HCT116 (cell line): ENCODE results near the gene LEMD1. TPM values are rescaled to one million over a fixed set of nuclear protein-coding genes. Genes with fewer than 3 reads are reported as not detected.

ENCODE experiments used
- ATAC-seq: fragments of 200-7000 bp; cut with Tn5 transposase; 2 replicates; pipeline ENCODE4 v1.9.1; 2020; ENCODE audit warnings: mild to moderate bottlenecking, moderate library complexity
- BruUV-seq: library from RNA; stranded (reverse); fragments of 400-500 nt; replicated peaks from 2 replicates; lab custom pipeline; 2021; lab: Mats Ljungman, UMichigan
- CTCF ChIA-PET: fragments of 300-600 bp; sonication (Branson Sonifier 250); formaldehyde crosslinking; loops from one replicate; lab custom pipeline; 2021; ENCODE audit warnings: antibody characterized with exemption; lab: Charles Lee
- POLR2A ChIA-PET: fragments of 300-600, 350-600 bp; sonication (Branson Sonifier 250); formaldehyde crosslinking; loops from one replicate; lab custom pipeline; 2021; ENCODE audit warnings: antibody characterized with exemption; lab: Charles Lee
- RAD21 ChIA-PET, 2 experiments: fragments of 300-600 bp; sonication (Branson Sonifier 250); formaldehyde crosslinking; loops; one replicate each; lab custom pipeline; 2023; ENCODE audit warnings: low total read pairs in 2 of 2; ENCODE audit not compliant: uncharacterized antibody in 2 of 2, unreplicated experiment in 2 of 2, low non-redundant PET in 1 of 2; lab: Charles Lee
- DNase-seq: peaks from one replicate; pipeline ENCODE4 v3.0.0-alpha.2; 2010; ENCODE audit warnings: low read depth, low spot score
- H2AFZ ChIP-seq: fragments of 200-600 bp; shearing (Covaris generic), sonication (generic); 2 replicates; pipeline ENCODE4 v1.6.1; 2017; ENCODE audit warnings: low read depth, mixed run types, mixed read lengths, antibody characterized with exemption, low read length; ENCODE audit not compliant: poor library complexity, severe bottlenecking
- H3K27ac ChIP-seq: 2 replicates; pipeline ENCODE4 v1.5.1; 2012; ENCODE audit warnings: low read depth, low read length
- H3K27me3 ChIP-seq: fragments of 200-600 bp; sonication (generic); 2 replicates; pipeline ENCODE4 v1.6.1; 2016; ENCODE audit warnings: mixed run types, low read length, mixed read lengths; ENCODE audit not compliant: insufficient read depth
- H3K36me3 ChIP-seq, 2 experiments: fragments of 200-500 bp in 1 of 2; fragments of 200-600 bp in 1 of 2; sonication (Bioruptor generic) in 1 of 2; sonication (generic) in 1 of 2; 2 replicates each; pipeline versions ENCODE4 v1.5.1 to v1.6.1; 2014 to 2016; ENCODE audit warnings: low read length in 2 of 2, inconsistent platforms in 1 of 2, mixed read lengths in 1 of 2, mixed run types in 1 of 2; ENCODE audit not compliant: insufficient read depth in 2 of 2, control insufficient read depth in 1 of 2
- H3K4me1 ChIP-seq, 2 experiments: fragments of 200-600 bp in 1 of 2; sonication (generic) in 1 of 2; 2 replicates each; pipeline versions ENCODE4 v1.5.1 to v1.6.1; 2012 to 2017; ENCODE audit warnings: low read length in 2 of 2, inconsistent platforms in 1 of 2, mild to moderate bottlenecking in 1 of 2, mixed read lengths in 1 of 2, mixed run types in 1 of 2, moderate library complexity in 1 of 2; ENCODE audit not compliant: insufficient read depth in 2 of 2, control insufficient read depth in 1 of 2
- H3K4me2 ChIP-seq: fragments of 200-600 bp; sonication (generic); 2 replicates; pipeline ENCODE4 v1.6.1; 2017; ENCODE audit warnings: mixed run types, low read length, mixed read lengths
- H3K4me3 ChIP-seq, 2 experiments: fragments of 200-600 bp in 1 of 2; sonication (generic) in 1 of 2; replicated peaks in 1 of 2; 2 replicates each; pipeline ENCODE4 v1.5.1; 2011 to 2016; ENCODE audit warnings: low read length in 2 of 2, control low read depth in 1 of 2, low read depth in 1 of 2, mild to moderate bottlenecking in 1 of 2, mixed read lengths in 1 of 2, mixed run types in 1 of 2
- H3K79me2 ChIP-seq: fragments of 200-600 bp; sonication (generic); 2 replicates; pipeline ENCODE4 v1.6.1; 2017; ENCODE audit warnings: mild to moderate bottlenecking, mixed run types, low read length, moderate library complexity, mixed read lengths; ENCODE audit not compliant: insufficient read depth
- H3K9ac ChIP-seq: fragments of 200-600 bp; sonication (generic); 2 replicates; pipeline ENCODE4 v1.6.1; 2016; ENCODE audit warnings: low read length, mixed read lengths
- H3K9me2 ChIP-seq: fragments of 200-600 bp; sonication (generic), shearing (Covaris generic); 2 replicates; pipeline ENCODE4 v1.6.1; 2017; ENCODE audit warnings: mixed run types, mild to moderate bottlenecking, moderate library complexity; ENCODE audit not compliant: insufficient read depth
- H3K9me3 ChIP-seq, 2 experiments: fragments of 200-500 bp in 1 of 2; fragments of 200-600 bp in 1 of 2; sonication (Bioruptor generic) in 1 of 2; sonication (generic) in 1 of 2; 2 replicates each; pipeline ENCODE4 v1.6.1; 2014 to 2017; ENCODE audit warnings: low read length in 2 of 2, mixed read lengths in 2 of 2, inconsistent platforms in 1 of 2, low read depth in 1 of 2, mild to moderate bottlenecking in 1 of 2, mixed run types in 1 of 2, moderate library complexity in 1 of 2; ENCODE audit not compliant: control insufficient read depth in 1 of 2, insufficient read depth in 1 of 2
- H4K20me1 ChIP-seq: fragments of 200-600 bp; sonication (generic), shearing (Covaris generic); 2 replicates; pipeline ENCODE4 v1.6.1; 2017; ENCODE audit warnings: mixed run types, mild to moderate bottlenecking, moderate library complexity; ENCODE audit not compliant: insufficient read depth
- ATF3 ChIP-seq: IDR thresholded peaks from 2 replicates; pipeline ENCODE4 v1.6.1; 2012
- CBX3 ChIP-seq: IDR thresholded peaks from 2 replicates; pipeline ENCODE4 v1.6.1; 2012; ENCODE audit warnings: low read depth
- EGR1 ChIP-seq: IDR thresholded peaks from 2 replicates; pipeline ENCODE4 v1.6.1; 2012; ENCODE audit warnings: low read depth
- EZH2 ChIP-seq: fragments of 200-600 bp; sonication (generic); IDR thresholded peaks from 2 replicates; pipeline ENCODE4 v1.6.1; 2017; ENCODE audit warnings: antibody characterized with exemption, mixed run types
- EZH2phosphoT487 ChIP-seq: fragments of 200-600 bp; IDR thresholded peaks from 2 replicates; pipeline ENCODE4 v1.6.1; 2018; ENCODE audit warnings: antibody characterized with exemption, borderline replicate concordance
- FOSL1 ChIP-seq: IDR thresholded peaks from 2 replicates; pipeline ENCODE4 v1.6.1; 2012; ENCODE audit warnings: low read depth
- JUND ChIP-seq: IDR thresholded peaks from 2 replicates; pipeline ENCODE4 v1.6.1; 2012
- POLR2A ChIP-seq: IDR thresholded peaks from 2 replicates; pipeline ENCODE4 v1.7.0; 2011; ENCODE audit warnings: borderline replicate concordance; ENCODE audit not compliant: insufficient read depth, insufficient read length; ENCODE audit errors: extremely low read depth
- RAD21 ChIP-seq: IDR thresholded peaks from 2 replicates; pipeline ENCODE4 v1.6.1; 2012; ENCODE audit warnings: low read depth, mild to moderate bottlenecking
- SIN3A ChIP-seq: IDR thresholded peaks from 2 replicates; pipeline ENCODE4 v1.6.1; 2012; ENCODE audit warnings: low read depth
- SP1 ChIP-seq: IDR thresholded peaks from 2 replicates; pipeline ENCODE4 v1.6.1; 2012; ENCODE audit warnings: low read depth
- SRF ChIP-seq: IDR thresholded peaks from 2 replicates; pipeline ENCODE4 v1.6.1; 2012; ENCODE audit warnings: low read depth
- TCF7L2 ChIP-seq: IDR thresholded peaks from 2 replicates; pipeline ENCODE4 v1.7.0; 2011; ENCODE audit warnings: borderline replicate concordance, inconsistent platforms; ENCODE audit not compliant: insufficient read depth, insufficient read length; ENCODE audit errors: extremely low read depth
- YY1 ChIP-seq: IDR thresholded peaks from 2 replicates; pipeline ENCODE4 v1.6.1; 2011; ENCODE audit warnings: low read length, low read depth, moderate library complexity, mild to moderate bottlenecking; ENCODE audit not compliant: insufficient replicate concordance; ENCODE audit errors: extremely low read depth
- ZFX ChIP-seq: fragments of 450-650 bp; IDR thresholded peaks from 2 replicates; pipeline ENCODE4 v1.6.1; 2017
- intact Hi-C: fragments of 100-400 bp; cut with micrococcal nuclease; formaldehyde crosslinking; loops from 2 replicates; pipeline ENCODE4 v1.10.0; 2022
- total RNA-seq: library from RNA; stranded (reverse); gene quantifications from one replicate; pipeline ENCODE4 v1.2.1, GENCODE V29; 2021; ENCODE audit not compliant: unreplicated experiment
- TF ChIP-seq, protein P1 (sequence below): IDR thresholded peaks from 2 replicates; pipeline ENCODE4 v1.6.1; 2012

LEMD1 gene
- total RNA-seq, 1 experiment from 2014 or later = 11.9 TPM

GRCh38 chr1:205448540-205449253 lies 26.8 kb upstream of the LEMD1 start:
- no peak for TF ChIP-seq EGR1
- no peak for TF ChIP-seq RAD21
- no peak for TF ChIP-seq SIN3A
- no peak for TF ChIP-seq ZFX
- no peak for TF ChIP-seq JUND
- no peak for TF ChIP-seq FOSL1
- TF ChIP-seq, protein P1, sequence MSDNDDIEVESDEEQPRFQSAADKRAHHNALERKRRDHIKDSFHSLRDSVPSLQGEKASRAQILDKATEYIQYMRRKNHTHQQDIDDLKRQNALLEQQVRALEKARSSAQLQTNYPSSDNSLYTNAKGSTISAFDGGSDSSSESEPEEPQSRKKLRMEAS = no peak
- TF ChIP-seq CBX3 = no peak
- TF ChIP-seq POLR2A = no peak
- TF ChIP-seq ATF3 = no peak
- TF ChIP-seq SRF = no peak
- TF ChIP-seq SP1 = no peak
- TF ChIP-seq EZH2 = no peak
- no peak for TF ChIP-seq YY1
- no peak for TF ChIP-seq TCF7L2
- no peak for TF ChIP-seq EZH2phosphoT487
- POLR2A ChIA-PET = interaction anchor here (2.3 kb wide), 1 partner anchor 10 kb away, joined by 12 read pairs; no protein-coding TSS in a partner anchor
- H3K4me3 ChIP-seq = peak overlapping the region; percentile 77 to 82
- no peak overlapping the region for H2AFZ ChIP-seq
- no peaks in the 10 kb centered on the region for H3K9me2 ChIP-seq
- no peaks in the 10 kb centered on the region for H4K20me1 ChIP-seq
- no peaks in the 10 kb centered on the region for H3K9me3 ChIP-seq
- peaks cover 0 to 8% of the 10 kb centered on the region in 2 experiments; a peak in 1 of 4 replicates for H3K36me3 ChIP-seq
- no peak for DNase-seq
- 0 out of 2 replicates have a peak, but pooled peaks cover 3% of the 10 kb centered on the region for H3K27me3 ChIP-seq
- no peak for ATAC-seq
- no TSS peak for BruUV-seq
- H3K4me1 ChIP-seq = peaks cover 51 to 94% of the 10 kb centered on the region in 2 experiments
- peaks cover 29% of the 10 kb centered on the region for H3K79me2 ChIP-seq
- H3K9ac ChIP-seq = peak overlapping the region; percentile 84
- H3K27ac ChIP-seq = peak overlapping the region; percentile 95
- CTCF ChIA-PET = interaction anchor here (1.2 to 3.6 kb wide), 3 partner anchors 8 to 1242 kb away, joined by 3 to 24 read pairs (median 6); no protein-coding TSS in a partner anchor
- RAD21 ChIA-PET = interaction anchor here in 1 of 2 experiments (2.2 kb wide), 1 partner anchor 37 kb away, joined by 9 read pairs; no protein-coding TSS in a partner anchor
- intact Hi-C loops = no loop called here
- H3K4me2 ChIP-seq = peak overlapping the region; percentile 90
